Erythroblast (primary cell): ENCODE results near the gene KRT79.

Experiments
- DNase-seq, 2 experiments: peaks; one replicate each; lab custom pipeline; 2025; lab: John Stamatoyannopoulos, UW
- GATA1 ChIP-seq: IDR thresholded peaks from 2 replicates; pipeline ENCODE4 v1.6.1; 2011; ENCODE audit warnings: low read depth, mild to moderate bottlenecking, control low read depth, low read length, moderate library complexity
- POLR2A ChIP-seq: IDR thresholded peaks from 2 replicates; pipeline ENCODE4 v1.6.1; 2011; ENCODE audit warnings: mild to moderate bottlenecking, low read length

The KRT79 gene

DNA sequence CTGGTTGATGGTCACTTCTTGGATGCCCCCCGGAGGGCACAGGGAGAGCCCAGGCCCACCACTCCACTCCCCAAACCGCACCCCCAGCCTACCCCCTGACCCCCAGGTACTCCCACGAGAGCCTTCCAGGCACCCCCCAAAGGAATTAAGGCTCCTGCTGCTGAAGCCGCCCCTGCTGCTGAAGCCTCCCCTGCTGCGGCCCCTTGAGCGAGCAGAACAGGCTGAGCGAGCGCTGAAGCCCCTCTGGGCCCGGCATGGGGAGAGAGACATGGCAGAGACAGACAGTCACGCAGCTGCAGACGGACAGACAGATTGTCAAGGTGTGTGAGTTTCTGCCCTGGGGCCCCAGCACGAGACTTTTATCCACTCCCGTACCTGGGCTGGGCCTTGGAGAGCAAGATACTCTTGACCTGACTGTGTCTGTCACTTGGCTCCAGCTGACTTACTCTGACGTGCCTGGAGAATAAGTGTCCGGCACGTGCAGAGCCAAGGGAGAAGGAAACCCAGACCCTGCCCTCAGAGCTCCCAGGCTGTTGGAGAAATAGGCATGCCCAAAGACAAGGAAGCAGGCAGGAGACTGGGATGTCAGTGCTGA is 14.6 kb upstream of the KRT79 start, which contains the start of gene KRT78:
KRT78 (minus strand) TSS at position 334 of the 595 bp plus-strand sequence; CDS start at position 270, 64 bp downstream.
- TF ChIP-seq POLR2A (no peak), GATA1 (no peak)

DNA sequence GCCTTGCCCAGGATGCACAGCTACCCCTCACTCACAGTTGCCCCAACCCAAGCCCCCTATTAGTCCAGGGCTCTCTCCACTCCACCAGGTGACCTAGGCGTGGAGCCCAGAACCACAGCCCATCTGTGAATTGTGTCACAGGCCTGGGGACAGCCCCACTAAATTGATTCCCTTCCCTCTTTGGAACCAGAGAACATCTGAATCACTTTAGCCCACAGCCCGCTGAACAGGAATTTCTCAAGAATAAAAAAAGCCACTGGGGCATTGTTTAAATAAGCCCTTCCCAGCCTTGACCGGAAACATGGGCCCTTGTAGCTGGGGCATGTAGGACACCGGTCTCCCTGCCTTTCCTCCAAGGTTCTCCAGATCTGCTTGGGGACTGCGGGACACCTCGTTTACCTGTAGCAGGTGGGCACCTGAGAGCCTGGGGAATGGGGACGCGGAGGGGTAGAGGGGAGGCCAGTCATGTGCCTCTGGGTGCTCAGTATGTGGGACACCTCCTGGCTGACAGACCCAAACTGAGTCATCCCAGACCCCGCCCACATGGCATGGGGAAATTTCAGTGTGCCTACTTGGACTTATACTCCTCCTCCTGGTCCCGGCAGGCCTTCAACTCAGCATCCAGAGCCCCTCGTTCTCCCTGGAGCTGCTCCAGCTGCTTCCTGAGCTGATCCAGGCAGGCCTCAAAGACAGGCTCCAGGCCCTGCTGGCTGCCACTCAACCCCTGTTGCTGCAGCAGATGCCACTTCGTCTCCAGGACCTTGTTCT is 13.4 kb upstream of the KRT79 start:
- TF ChIP-seq POLR2A: no peak
- no peak for TF ChIP-seq GATA1
- DNase-seq: peak in 1 of 2 experiments; percentile 22

More for the DNA sequence above, 14.6 kb upstream of the KRT79 start, which contains the start of gene KRT78:
- DNase-seq: no peak

DNA sequence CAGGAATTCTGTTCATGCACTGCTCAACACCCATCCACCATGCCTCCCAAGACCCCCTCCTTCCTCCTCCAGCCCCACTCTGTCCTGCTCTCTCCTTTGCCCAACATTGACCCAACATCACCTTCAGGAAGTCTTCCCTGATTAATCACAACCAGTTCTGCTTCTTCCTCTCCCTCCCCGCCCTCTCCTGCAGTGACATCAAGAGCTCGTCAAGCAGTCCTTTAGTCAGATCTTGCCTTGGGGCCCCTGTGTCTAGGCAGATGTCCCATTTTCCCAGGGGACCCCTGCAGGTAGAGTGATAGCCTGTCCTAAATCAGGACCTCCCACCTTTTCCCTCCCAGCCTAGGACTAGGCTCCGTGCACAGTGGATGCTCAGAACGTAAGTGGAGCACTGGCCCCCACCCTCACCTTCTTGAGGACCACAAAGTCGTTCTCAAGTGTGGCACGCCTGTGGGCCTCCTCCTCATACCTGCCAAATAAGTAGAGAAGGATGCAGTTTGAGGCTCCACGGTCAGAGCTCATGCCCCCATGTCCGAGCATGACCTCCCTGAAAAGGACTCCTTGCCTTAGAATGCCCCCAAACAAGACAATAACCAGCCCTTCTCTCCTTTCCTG is 12.4 kb upstream of the KRT79 start:
- TF ChIP-seq GATA1 (no peak), POLR2A (no peak)
- no peak for DNase-seq

DNA sequence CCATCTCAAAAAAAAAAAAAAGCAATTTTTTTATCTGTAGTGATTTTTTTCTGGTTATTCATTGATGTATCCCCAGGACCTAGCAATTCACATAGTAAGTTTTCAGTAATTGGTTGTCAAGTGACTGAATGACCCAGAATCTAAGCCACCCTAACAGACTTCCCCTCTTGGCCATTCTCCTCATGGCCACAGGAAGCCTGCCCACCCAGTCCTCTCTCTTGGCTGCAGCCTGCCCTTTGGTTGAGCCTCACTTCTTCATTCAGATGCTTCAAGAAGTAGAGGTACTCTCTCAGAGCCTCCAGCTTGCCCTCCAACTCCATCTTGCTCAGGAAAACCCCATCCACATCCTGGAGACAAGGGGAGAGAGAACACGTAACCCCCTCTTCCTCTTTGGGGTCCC is 11.8 kb upstream of the KRT79 start:
- TF ChIP-seq GATA1: no peak
- no peak for TF ChIP-seq POLR2A
- no peak for DNase-seq

DNA sequence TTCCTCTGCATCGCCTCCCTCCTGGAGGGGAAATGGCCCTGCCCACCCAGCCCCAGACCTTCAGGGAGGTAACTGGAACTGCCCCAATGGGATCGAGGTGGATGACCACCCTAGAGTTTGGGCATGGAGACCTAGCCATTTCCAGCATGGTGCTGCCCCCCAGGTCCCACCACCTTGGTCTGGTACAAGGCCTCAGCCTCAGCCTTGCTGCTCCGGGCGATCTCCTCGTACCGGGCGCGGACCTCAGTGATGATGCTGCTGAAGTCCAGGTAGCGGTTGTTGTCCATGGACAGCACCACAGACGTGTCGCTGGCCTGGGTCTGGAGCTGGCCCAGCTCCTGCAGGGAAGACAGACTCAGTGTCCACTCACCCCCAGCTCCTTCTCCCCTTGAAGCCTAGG is 10.3 kb upstream of the KRT79 start:
- TF ChIP-seq GATA1 (no peak), POLR2A (no peak)

DNA sequence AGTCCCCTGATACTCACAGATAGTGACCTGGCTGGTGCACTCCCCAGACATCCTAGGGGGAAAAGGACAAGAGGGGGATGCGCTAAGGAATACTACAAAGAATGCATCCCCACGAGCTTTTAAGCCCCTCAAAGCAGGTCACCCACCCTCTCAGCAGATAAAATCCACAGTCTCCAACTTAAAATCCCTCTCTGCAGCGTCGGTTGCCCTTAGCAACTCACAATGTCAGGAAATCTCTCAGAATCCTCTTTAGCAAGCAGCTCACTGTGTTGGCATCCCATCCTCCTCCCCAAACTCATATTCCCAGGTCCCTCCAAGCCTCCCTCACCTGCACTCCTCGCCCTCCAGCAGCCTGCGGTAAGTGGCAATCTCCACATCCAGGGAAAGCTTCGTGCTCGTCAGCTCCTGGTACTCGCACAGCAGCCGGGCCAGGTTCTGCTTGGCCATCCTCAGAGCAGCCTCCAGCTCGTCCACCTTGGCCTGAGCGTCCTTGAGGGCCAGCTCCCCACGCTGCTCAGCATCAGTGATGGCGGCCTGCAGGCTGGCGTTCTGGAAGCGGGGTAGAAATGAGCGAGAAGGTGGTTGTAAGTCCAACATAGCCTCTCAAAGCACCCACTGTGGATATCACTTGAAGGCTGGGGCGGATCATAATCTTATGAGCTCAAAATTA is 5.5 kb upstream of the KRT79 start:
- TF ChIP-seq POLR2A (no peak), GATA1 (no peak)
- no peak for DNase-seq

More for the DNA sequence above, 10.3 kb upstream of the KRT79 start:
- no peak for DNase-seq

DNA sequence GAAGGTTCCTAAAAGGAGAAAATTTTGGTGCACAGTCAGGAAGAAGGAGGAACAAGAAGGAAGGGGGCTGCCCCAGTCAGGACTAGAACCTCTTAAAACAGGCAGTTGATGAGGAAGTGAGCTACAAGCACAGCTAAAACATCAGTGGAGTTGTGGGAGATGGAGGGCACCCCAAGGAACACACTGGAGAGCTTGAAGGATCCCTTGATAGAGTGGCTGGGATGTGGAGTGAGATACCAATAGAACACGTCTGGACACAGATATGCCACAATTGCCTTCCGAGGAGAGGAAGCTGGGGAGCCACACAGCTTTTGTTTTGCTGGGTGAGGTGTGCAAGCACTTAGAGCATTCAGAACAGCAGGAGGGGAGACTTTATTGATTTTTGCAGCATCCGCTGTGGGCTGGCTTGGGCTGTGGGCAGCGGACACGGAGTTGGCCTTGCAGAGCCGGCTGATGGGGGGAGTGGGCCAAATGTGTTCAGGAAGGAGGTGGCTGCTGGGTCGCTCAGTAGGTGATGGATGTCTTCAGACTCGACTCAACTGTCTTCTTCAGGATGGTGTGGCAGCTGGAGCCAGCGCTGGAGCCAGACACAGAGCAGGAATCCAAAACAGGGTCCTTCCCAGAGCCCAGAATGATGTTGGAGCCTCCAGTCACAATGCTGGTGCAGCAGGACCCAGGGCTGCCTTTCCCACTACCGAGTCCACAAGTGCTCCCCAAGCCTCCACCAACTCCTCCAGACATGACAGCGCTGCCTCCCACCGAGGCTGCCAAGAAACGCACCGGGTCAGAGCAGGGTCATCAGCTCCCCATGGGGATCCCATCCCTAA is 4.7 kb upstream of the KRT79 start:
- peak; percentile 26 to 48 for DNase-seq
- TF ChIP-seq GATA1 (no peak), POLR2A (no peak)

DNA sequence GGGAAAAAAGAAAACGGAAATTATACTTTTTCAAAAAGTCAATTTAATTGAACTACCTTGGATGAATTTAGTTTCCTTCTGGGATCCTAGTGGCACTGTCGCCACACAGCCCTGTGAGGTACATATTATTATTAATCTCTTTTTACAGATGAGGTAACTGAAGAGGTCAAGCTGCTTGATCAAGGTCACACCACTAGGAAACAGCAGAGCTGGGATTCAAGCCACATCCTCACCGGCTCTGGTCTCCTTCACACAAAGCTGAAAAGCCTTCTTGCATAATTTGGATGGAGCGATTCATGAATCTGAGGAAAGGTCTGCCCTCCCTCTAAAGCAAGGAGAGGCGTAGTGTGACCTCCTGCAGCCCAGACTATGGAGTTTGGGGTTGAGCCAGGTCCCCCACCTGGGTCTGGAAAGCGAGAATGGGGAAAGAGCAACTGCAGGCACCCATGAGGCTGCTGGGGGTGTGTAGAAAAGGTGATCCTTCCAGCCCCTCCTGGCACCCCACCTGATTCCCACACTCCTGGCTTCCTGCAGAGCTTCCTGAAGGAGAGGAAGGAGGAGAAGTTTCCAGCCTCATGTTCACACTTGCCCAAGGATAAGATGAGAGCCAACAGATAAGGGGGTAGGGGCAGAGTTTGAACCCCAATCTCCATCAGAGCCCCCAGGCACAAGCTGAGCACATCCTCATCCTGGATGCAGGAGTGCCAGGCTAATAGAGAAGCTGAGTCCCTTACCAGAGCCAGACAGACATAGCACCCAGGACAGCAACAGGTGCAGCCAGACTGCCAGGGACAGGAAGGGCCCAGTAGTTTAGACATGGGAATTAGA is 3.9 kb upstream of the KRT79 start:
- no peak for TF ChIP-seq POLR2A
- TF ChIP-seq GATA1: no peak
- no peak for DNase-seq

DNA sequence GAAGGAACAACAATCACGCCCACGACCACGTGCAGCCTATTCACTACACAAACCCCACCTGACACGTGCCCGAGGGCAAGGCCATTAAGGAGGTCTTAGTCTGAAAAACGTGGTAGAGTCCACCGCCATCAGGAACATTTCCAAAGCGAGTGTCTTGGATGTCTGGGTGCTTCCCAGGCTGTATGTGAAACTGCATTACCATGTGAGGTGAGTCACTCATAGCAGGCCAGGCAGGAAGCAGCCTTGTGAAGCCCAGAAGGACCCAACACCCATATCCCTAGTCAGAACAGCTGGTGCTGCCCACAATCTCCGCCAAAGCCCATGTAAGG is 3.3 kb upstream of the KRT79 start:
- TF ChIP-seq POLR2A: no peak
- DNase-seq: no peak

DNA sequence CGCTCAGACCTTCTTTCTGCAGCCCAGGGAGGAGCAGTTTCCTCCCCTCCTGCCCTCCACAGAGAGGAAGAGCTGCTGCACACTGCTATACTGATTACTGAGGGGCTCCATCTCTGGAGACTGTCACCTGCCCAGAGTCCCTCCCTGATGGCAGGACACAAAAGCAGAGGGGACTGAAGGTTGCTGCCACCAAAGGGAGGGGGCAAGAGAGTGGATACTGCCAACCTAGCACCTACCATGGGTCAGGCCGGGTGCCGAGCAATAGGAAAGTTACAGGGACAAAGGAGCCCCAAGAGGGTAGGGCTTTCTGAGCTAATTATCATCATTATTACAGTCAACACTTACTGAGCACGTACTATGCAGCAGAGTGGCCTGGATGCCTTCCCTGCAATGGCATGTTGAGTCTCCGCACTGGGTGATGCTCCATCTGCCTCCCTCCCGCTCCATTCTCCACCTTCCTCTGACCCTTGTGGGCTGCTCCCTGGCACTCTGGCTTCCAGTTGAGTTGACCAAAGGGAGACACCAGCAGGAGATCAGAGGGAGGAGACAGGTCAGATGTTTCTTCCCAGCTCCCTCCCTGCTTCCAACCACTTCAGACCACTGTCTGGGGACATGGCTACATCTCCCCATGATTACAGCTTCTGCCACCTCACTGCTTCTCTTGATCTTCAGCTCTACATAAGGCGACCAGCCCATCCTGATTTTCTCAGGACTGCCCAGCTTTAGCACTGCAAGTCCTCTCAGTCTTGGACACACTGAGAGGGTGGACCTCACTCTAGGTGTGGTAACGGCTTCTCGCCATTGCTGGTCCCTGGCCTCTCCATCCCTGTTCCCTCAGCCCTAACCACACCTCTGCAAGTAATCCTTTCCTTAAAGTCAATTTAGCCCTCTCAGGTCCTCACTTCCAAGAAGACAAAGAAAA is 2.6 kb upstream of the KRT79 start:
- TF ChIP-seq GATA1 (no peak), POLR2A (no peak)
- no peak for DNase-seq

DNA sequence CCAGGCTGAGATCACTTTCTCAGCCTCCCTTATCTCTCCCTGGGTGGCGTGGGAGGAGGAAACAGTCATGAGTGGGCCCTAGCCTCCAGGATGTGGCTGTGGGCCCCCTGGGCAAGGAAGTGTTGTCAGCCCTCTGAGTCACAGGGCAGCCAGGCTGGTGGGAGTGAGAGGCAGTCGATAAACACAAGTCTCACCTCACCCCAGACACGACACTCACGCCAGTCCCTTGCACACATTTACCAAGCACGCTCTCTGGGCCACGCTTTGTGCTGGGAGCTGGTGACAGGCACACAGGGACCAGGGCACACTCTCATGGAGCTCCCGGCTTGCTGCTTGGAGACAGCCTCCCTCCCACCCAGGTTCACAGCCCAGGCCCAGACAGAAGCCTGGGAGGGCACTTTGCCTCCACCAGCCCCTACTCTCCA is 1.9 kb upstream of the KRT79 start:
- TF ChIP-seq GATA1 (no peak), POLR2A (peak; percentile 26)
- DNase-seq: peak in 1 of 2 experiments; percentile 20
